HG02798 (cell line): Measurements from ENCODE around the gene PCGF2.

Experiments used
- ATAC-seq: cut with Tn5 transposase; IDR thresholded peaks from one replicate; pipeline ENCODE4 v1.9.1; 2021; ENCODE audit warnings: mild to moderate bottlenecking; ENCODE audit not compliant: unreplicated experiment, poor library complexity

The PCGF2 gene

GRCh38 chr17:38751808-38752307, 3.7 kb upstream of the PCGF2 start:
- peak; percentile 28 for ATAC-seq

- no peak for ATAC-seq
Measured at GRCh38 chr17:38751144-38751807, 3.1 kb upstream of the PCGF2 start.

GRCh38 chr17:38750312-38751121, 2.4 kb upstream of the PCGF2 start:
- ATAC-seq, result no peak

- ATAC-seq, result no peak
Measured at GRCh38 chr17:38750044-38750311, 1.8 kb upstream of the PCGF2 start.

- no peak for ATAC-seq
Measured at GRCh38 chr17:38749223-38750043, 1.3 kb upstream of the PCGF2 start.

GRCh38 chr17:38748892-38749222, 721 bp upstream of the PCGF2 start:
- no peak for ATAC-seq

- no peak for ATAC-seq
Measured at GRCh38 chr17:38747463-38748148, 530 bp downstream of the PCGF2 start.

- no peak for ATAC-seq
Measured at GRCh38 chr17:38746849-38747462, 1.2 kb downstream of the PCGF2 start.

GRCh38 chr17:38746004-38746848, 1.9 kb downstream of the PCGF2 start:
- ATAC-seq, result no peak

GRCh38 chr17:38745545-38745944, 2.6 kb downstream of the PCGF2 start:
- no peak for ATAC-seq

- no peak for ATAC-seq
Measured at GRCh38 chr17:38743556-38744171, 4.5 kb downstream of the PCGF2 start.

- ATAC-seq, result no peak
Measured at GRCh38 chr17:38742411-38743308, 5.5 kb downstream of the PCGF2 start.

- ATAC-seq, result no peak
Measured at GRCh38 chr17:38741921-38742410, 6.2 kb downstream of the PCGF2 start.

- no peak for ATAC-seq
Measured at GRCh38 chr17:38741461-38741860, 6.7 kb downstream of the PCGF2 start.

- no peak for ATAC-seq
Measured at GRCh38 chr17:38740806-38741205, 7.3 kb downstream of the PCGF2 start.

GRCh38 chr17:38740044-38740443, 8.1 kb downstream of the PCGF2 start:
- ATAC-seq, result no peak

- no peak for ATAC-seq
Measured at GRCh38 chr17:38739305-38739704, 8.8 kb downstream of the PCGF2 start.

- no peak for ATAC-seq
Measured at GRCh38 chr17:38738686-38739085, 9.4 kb downstream of the PCGF2 start.
